Activated CD4-positive, alpha-beta T cell treated with anti-CD3 and anti-CD28 coated beads for 48 hours (primary cell): ENCODE results near the gene MZF1.

ENCODE experiments used
- DNase-seq: peaks from one replicate; pipeline ENCODE4 v3.0.0-alpha.2; 2020

MZF1 gene

DNA sequence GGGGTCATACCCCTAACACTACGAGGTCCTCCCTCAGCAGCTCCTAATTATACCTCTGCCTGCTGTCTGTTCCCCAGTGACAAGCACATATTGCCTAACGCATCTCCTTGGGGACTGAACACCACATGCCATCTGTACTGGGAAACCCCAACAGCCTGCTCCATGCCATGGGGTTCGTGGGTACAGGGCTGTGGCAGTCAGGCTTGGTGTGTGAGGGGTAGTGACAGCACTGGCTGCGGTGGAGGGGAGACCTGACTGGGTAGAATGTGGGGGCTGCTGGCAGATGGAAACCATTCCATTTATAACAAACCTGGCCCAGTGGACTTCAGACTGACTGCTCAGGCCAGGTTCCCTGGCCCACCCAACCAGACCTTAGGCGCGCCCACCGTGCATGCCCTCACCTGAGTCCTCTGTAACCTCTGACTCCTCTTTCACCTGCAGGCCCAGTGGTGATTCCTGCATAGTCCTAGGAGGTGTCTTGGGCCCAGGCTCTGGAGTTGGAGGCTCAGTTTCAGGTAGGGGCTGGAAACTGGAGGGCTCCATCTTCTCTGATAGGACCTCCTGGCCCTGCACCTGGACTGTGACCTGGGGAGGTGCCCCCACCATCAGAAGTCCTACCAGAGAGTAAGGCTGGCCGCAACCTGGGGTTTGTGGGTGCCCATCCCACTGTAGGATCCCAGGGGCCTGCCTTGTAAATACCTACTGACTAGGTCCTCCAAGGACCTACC, 3.0 kb downstream of the MZF1 start:
- no peak for DNase-seq

DNA sequence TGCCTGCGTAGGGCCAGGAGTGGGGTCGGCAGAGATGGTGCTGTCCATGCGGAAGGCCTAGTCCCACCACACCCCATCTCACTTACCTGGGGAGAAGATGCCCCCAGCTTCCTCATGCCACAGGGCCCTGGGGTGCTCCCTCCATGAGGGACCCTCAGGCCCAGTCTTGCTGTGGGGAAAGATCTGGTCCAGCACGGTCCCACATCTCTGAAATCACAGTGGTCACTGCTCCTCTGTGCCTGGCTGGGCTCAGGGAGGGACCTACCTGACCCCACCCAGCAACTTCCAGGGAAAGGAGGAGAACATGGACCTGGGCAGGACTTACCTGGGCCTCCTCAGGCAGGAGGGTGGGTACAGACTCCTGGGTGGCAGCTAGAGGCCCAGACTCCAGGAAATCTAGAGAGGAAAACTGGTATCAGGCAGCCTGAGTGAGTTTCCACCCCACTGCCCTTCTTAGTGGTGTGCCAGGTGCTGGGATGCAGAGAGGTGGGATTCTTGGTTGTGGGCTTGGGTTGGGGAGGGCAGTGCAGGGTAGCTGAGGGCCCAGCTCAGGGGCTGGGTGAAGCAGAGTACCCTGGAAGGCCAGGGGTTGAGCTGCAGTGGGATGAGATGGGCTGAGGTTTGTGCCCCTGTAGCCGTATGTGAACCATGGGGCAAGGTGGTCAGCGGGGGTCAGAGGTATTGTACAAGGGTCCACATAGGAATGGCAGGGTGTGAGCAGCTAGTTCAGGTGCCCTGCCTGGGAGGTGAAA, 3.8 kb downstream of the MZF1 start:
- DNase-seq: no peak

GRCh38 chr19:58568453-58569130, 4.5 kb downstream of the MZF1 start:
- no peak for DNase-seq

- DNase-seq: no peak
Measured at GRCh38 chr19:58566989-58567388, 6.1 kb downstream of the MZF1 start.

GRCh38 chr19:58563823-58564222, 9.3 kb downstream of the MZF1 start:
- DNase-seq: no peak

DNA sequence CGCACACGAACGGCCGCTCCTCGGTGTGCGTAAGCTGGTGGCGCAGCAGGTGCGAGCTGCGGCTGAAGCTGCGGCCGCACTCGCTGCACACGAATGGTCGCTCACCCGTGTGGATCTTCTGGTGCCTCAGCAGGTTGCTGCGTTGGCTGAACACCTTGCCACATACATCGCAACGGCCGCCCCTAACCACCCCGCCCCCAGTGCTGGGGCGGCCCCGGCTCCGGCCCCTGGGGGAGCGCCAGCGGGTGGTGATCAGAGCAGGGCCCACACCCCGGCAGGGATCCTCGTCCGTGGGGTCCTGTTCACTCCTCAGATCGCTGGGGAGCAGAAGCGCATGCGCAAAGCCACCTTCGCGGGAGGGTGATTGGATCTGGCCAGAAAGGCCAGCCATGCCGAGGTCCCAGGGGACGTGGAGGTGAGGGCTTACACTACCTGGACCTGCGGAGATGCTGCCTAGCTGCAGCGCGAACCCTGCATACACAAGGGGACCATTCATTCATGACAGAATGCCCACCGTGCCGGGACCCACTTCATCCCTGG, 10.0 kb downstream of the MZF1 start:
- DNase-seq: peak; percentile 49

- peak; percentile 52 for DNase-seq
Measured at GRCh38 chr19:58562122-58563033, 10.8 kb downstream of the MZF1 start.

- DNase-seq: no peak
Measured at GRCh38 chr19:58561373-58562121, 11.6 kb downstream of the MZF1 start.

GRCh38 chr19:58560921-58561320, 12.2 kb downstream of the MZF1 start:
- no peak for DNase-seq

DNA sequence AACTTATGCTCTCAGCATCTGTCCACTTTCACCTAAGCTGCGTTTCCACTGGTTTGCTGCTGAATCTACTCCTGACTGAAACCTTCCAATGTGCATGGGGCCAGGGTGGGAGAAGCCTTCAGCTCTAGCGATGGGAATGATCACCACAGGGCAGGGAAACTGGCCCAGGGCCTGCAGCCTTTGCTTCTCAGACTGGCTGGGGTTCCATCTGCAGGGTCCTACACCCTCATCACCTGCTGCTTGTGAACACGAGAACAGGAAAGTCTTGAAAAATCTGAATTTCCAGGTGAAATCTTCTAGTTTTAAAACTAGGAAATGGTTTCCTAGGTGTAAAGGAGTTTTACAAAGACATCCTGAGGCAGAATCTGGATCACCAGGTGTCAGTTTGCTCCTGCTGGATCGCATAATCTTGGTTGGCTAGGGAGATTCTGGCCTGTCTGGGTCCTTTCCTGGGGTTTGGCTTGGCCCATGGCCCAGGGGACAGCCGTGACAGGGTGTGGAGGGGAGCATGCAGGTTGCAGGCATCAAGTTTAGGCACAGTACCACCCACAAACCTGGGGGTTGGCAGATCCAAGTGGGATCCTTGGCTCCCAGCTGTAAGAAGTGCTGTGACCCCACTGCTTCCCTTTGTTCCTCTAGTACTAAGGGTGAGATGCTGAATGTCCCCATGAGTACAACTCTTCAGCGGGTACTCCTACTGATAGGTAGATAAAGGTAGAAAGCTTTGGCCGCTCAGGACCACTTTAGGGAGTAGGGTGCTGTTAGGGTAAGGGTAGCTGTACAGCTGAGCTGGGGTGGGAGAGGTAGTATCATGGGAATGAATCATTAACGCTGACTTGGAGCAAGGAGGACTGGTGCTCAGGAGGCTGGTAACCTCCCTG, 12.9 kb downstream of the MZF1 start:
- no peak for DNase-seq

DNA sequence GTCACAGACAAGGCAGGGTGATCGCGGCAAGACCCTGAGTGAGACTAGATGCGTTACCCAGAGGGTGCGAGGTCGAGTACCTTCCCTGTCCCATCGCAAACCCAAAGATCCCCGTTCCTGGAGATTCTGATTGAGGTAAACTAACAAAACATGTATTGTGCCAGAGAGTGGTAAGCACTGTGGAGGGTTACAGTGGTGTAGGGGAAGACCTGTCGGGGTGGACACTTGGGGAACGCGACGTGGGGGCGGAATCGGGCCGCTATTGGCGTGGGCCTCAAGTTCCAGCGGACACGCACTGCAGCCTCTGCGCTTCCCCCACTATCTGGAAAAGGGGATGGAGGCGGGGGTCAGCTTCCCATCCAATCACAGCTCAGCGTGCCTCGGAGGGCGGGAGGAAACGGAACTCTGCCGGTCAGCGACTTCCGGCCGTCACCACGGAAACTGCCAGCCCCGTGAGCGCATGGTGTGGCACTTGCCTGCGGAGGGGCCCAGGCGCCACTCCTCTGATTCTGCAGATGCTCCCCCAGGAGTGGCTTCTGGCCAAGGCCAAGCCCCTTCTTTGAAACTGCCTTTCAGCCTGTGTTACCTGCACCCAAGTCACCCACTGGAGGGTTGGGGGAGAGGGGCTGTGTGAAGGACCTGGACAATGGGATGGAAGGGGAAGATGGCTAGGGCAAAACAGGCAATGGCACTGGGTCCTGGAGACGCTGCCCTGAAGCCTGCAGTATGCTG, 13.7 kb downstream of the MZF1 start:
- DNase-seq: peak; percentile 87

DNA sequence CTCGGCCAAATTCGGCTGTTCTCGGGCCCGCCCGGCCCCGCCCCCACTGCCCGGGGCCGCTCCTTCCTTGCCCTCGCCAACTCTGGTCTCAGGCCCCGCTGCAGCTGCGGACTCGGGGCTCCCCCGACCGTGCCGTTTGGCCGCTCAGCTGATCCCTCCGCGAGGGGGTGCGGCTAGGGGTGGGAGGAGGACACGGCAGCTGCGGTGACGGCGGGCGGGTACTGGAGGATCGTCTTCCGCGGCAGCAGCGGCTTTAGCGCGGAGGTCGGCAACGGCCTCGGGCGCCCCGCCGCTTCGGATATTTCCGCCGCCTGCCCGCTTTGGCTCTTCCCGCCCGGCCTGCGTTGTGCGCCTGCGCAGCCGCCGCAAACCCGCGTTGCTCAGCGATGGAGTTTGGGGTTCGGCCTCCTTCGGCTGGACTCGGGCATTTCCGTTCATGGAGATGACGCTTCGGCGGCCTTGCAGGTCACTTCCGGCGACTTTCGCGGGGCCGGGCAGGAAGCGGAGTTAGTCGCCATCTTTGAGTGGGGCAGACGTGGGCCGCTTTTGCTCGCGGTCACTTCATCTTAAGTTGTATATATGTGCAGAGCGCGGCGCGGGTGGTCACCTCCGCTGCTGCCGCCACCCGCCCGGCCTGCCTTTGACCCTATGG, 14.4 kb downstream of the MZF1 start:
- peak; percentile 100 for DNase-seq

DNA sequence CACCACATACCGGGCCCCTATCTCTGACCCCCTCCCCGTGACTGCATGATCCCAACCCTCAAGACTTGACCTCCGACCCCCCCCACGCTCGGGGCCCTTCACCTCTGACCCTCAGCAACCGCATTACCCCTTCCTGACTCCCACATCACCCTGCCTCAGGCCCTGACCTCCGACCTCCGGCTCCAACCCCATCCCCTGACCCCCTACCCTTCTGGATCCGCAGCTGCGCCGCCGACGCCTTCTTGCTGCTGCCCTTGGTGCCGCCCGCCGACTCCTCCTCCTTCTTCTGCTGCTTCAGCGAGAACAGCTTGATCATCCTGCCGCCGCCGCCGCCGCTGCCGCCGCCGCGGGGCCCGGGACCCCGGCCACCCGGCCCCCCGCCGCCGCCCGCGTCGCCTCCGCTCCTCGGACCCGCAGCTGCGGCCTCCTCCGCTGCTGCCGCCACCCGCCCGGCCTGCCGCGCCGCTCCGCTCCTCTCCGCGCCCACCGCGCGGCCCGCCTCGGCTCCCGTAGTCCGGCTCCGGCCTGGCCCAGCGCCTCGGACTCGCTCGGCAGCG, 15.0 kb downstream of the MZF1 start, which contains the start of gene UBE2M:
Gene UBE2M (minus strand): TSS at position 546 of the 557 bp plus-strand sequence. CDS start 230 bp downstream, at position 316.
- peak; percentile 76 for DNase-seq

- DNase-seq: no peak
Measured at GRCh38 chr19:58557221-58558065, 15.7 kb downstream of the MZF1 start.

GRCh38 chr19:58556622-58557220, 16.4 kb downstream of the MZF1 start:
- no peak for DNase-seq

- DNase-seq: no peak
Measured at GRCh38 chr19:58555920-58556621, 17.1 kb downstream of the MZF1 start.

DNA sequence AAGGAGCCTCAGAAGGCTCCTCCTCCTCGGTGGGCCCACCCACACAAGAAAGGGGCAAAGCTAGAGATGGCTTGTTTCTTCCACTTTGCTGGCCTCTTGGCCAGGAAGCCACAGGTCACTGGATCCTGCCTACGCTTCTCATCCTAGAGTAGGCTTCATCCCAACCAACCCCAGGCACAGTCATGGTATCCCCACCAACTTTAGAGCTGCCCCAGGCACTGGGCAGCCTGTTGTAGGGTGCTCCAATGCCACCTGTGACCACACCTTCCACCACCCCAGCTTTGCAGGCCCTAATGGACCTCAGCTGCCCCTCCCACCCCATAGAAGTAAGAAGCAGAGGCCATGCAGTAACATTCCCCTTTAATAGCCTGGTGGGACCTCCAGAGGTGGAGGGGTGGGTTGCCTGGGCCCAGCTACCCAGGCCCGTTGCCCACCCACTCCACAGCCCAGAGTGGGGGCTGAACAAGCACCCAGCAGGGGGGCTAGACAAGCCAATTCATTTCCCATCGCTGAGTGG, 17.7 kb downstream of the MZF1 start:
- DNase-seq: no peak
